OCI-LY7 (cell line): Measurements from ENCODE around the gene CLDN1. TPM values are rescaled to one million over a fixed set of nuclear protein-coding genes. Genes with fewer than 3 reads are reported as not detected.

Source experiments
- BruUV-seq: library from RNA; stranded (reverse); fragments of 400-500 nt; replicated peaks from 2 replicates; lab custom pipeline; 2021; lab: Mats Ljungman, UMichigan
- CTCF ChIA-PET: fragments of 300-600 bp; sonication (Branson Sonifier 250); formaldehyde crosslinking; loops from one replicate; lab custom pipeline; 2022; ENCODE audit warnings: antibody characterized with exemption; ENCODE audit not compliant: unreplicated experiment; lab: Charles Lee
- POLR2A ChIA-PET: fragments of 300-600 bp; sonication (Branson Sonifier 250); formaldehyde crosslinking; loops from one replicate; lab custom pipeline; 2022; ENCODE audit warnings: antibody characterized with exemption; lab: Charles Lee
- DNase-seq: peaks from one replicate; pipeline ENCODE4 v3.0.0-alpha.2; 2015; ENCODE audit warnings: low spot score
- H2AFZ ChIP-seq: fragments of 200-600 bp; sonication (generic), shearing (Covaris generic); 2 replicates; pipeline ENCODE4 v1.6.1; 2014; ENCODE audit warnings: mild to moderate bottlenecking, antibody characterized with exemption, low read length, moderate library complexity
- H3K27ac ChIP-seq: fragments of 200-600 bp; sonication (generic); 2 replicates; pipeline ENCODE4 v1.5.1; 2014; ENCODE audit warnings: mixed run types, low read depth, mild to moderate bottlenecking, moderate library complexity, low read length, inconsistent platforms; ENCODE audit not compliant: poor library complexity, severe bottlenecking
- H3K36me3 ChIP-seq: fragments of 200-600 bp; sonication (generic); 2 replicates; pipeline ENCODE4 v1.6.1; 2014; ENCODE audit warnings: mild to moderate bottlenecking, antibody characterized with exemption, low read length, moderate library complexity, mixed read lengths; ENCODE audit not compliant: insufficient read depth
- H3K4me1 ChIP-seq: fragments of 200-600 bp; sonication (generic); 2 replicates; pipeline ENCODE4 v1.5.1; 2014; ENCODE audit warnings: mild to moderate bottlenecking, low read length; ENCODE audit not compliant: insufficient read depth, poor library complexity, severe bottlenecking
- H3K4me2 ChIP-seq: fragments of 200-600 bp; sonication (generic); 2 replicates; pipeline ENCODE4 v1.6.1; 2014; ENCODE audit warnings: mild to moderate bottlenecking, low read length
- H3K4me3 ChIP-seq: fragments of 200-600 bp; sonication (generic); 2 replicates; pipeline ENCODE4 v1.5.1; 2014; ENCODE audit warnings: mild to moderate bottlenecking, low read depth, low read length; ENCODE audit not compliant: poor library complexity, severe bottlenecking
- H3K79me2 ChIP-seq: fragments of 200-600 bp; sonication (generic); 2 replicates; pipeline ENCODE4 v1.6.1; 2016; ENCODE audit warnings: low read depth, mild to moderate bottlenecking, low read length, moderate library complexity, mixed read lengths; ENCODE audit not compliant: insufficient read depth
- H3K9me2 ChIP-seq: fragments of 200-600 bp; sonication (generic); 2 replicates; pipeline ENCODE4 v1.6.1; 2016; ENCODE audit warnings: mild to moderate bottlenecking, low read length, mixed read lengths; ENCODE audit not compliant: insufficient read depth
- H3K9me3 ChIP-seq: fragments of 200-600 bp; sonication (generic); 2 replicates; pipeline ENCODE4 v1.6.1; 2014; ENCODE audit warnings: mild to moderate bottlenecking, mixed run types, low read length, mixed read lengths
- H4K20me1 ChIP-seq: fragments of 200-600 bp; sonication (generic); 2 replicates; pipeline ENCODE4 v1.6.1; 2014; ENCODE audit warnings: mild to moderate bottlenecking, antibody characterized with exemption, low read length, moderate library complexity, mixed read lengths; ENCODE audit not compliant: insufficient read depth
- CTCF ChIP-seq: fragments of 200-600 bp; sonication (generic); conservative IDR thresholded peaks from 2 replicates; pipeline ENCODE4 v1.5.1; 2014; ENCODE audit warnings: mild to moderate bottlenecking, antibody characterized with exemption, low read length, moderate library complexity, mixed read lengths
- EZH2phosphoT487 ChIP-seq: fragments of 200-600 bp; sonication (generic); IDR thresholded peaks from 2 replicates; pipeline ENCODE4 v1.6.1; 2018; ENCODE audit warnings: low read depth, borderline replicate concordance, mild to moderate bottlenecking, mixed run types, antibody characterized with exemption, low read length, moderate library complexity, mixed read lengths
- intact Hi-C: fragments of 100-400 bp; cut with micrococcal nuclease; formaldehyde crosslinking; loops from one replicate; pipeline ENCODE4 v1.10.0; 2022; ENCODE audit not compliant: unreplicated experiment
- total RNA-seq, 2 experiments: library from RNA; depleted of rRNA in 1 of 2; stranded (reverse); fragments of >200 nt in 1 of 2; shearing (Covaris generic) in 1 of 2; gene quantifications; 2 replicates each; pipeline ENCODE4 v1.2.3, GENCODE V29; 2014 to 2022

Gene CLDN1
- total RNA-seq, 2 experiments from 2014 or later: not detected

- no peaks in the 10 kb centered on the region for H3K36me3 ChIP-seq
- TF ChIP-seq CTCF (no peak), EZH2phosphoT487 (no peak)
- H3K27ac ChIP-seq: no peak overlapping the region
- H4K20me1 ChIP-seq: no peaks in the 10 kb centered on the region
- H3K4me3 ChIP-seq: no peak overlapping the region
- H3K4me2 ChIP-seq: no peak overlapping the region
- no TSS peak for BruUV-seq
- CTCF ChIA-PET: no interaction called here
- no peaks in the 10 kb centered on the region for H3K9me2 ChIP-seq
- intact Hi-C loops: no loop called here
- no peak overlapping the region for H2AFZ ChIP-seq
- no peak for DNase-seq
- POLR2A ChIA-PET: no interaction called here
- H3K4me1 ChIP-seq: no peaks in the 10 kb centered on the region
- H3K79me2 ChIP-seq: no peaks in the 10 kb centered on the region
- no peaks in the 10 kb centered on the region for H3K9me3 ChIP-seq
Observed at GRCh38 chr3:190293621-190294020, 28.6 kb downstream of the CLDN1 start.

- CTCF ChIA-PET: no interaction called here
- no peak overlapping the region for H2AFZ ChIP-seq
Observed at GRCh38 chr3:190291994-190292584, 30.2 kb downstream of the CLDN1 start.

More at GRCh38 chr3:190291994-190292584, 30.2 kb downstream of the CLDN1 start:
- Histone ChIP-seq H3K27ac (no peak overlapping the region), H3K9me2 (no peaks in the 10 kb centered on the region), H3K4me1 (no peaks in the 10 kb centered on the region), H3K4me2 (no peak overlapping the region), H3K4me3 (no peak overlapping the region), H4K20me1 (no peaks in the 10 kb centered on the region), H3K9me3 (no peaks in the 10 kb centered on the region), H3K36me3 (no peaks in the 10 kb centered on the region), H3K79me2 (no peaks in the 10 kb centered on the region)
- no TSS peak for BruUV-seq
- intact Hi-C loops: no loop called here
- TF ChIP-seq CTCF (no peak), EZH2phosphoT487 (no peak)
- DNase-seq: no peak
- POLR2A ChIA-PET: no interaction called here
